Measurements from ENCODE around the gene ZNF184.

GRCh38 chr6:27517238-27517637 lies 44.3 kb upstream of the ZNF184 start:
- TF ChIP-seq CTCF (IDR thresholded peaks at IDR 0.05) = no peak
- TF ChIP-seq ZFX (IDR thresholded peaks at IDR 0.05; ENCODE audit: borderline replicate concordance) = no peak
